ENCODE data around the gene NSD2. TPM values are rescaled to one million over a fixed set of nuclear protein-coding genes. Genes with fewer than 3 reads are reported as not detected.
"Not testable (repeated sequence)": the region's sequence is repeated elsewhere in the genome, so short reads cannot be mapped to it uniquely, and the experiment has no call there.

Gene NSD2
- total and polyA plus RNA-seq, 4 experiments from 2014 or later, result 1.1 to 57.4 (median 33.2) TPM

- no peaks in the 10 kb centered on the region for H3K27me3 Mint-ChIP-seq
- POLR2A ChIA-PET (ENCODE audit: partially characterized antibody), result no interaction called here
- H3K27ac Mint-ChIP-seq, result peak overlapping the region in 1 of 7 donors; percentile 71
- CTCF ChIA-PET (ENCODE audit: partially characterized antibody), result no interaction called here
- no peak overlapping the region for H3K4me3 Mint-ChIP-seq
- Histone ChIP-seq H3K27ac (ENCODE audit: low read depth, low read length) (no peak overlapping the region), H3K4me1 (ENCODE audit: insufficient read depth, low read length) (no peaks in the 10 kb centered on the region), H3K9me3 (ENCODE audit: control insufficient read depth in 1 of 2, low read length in 2 of 2) (no peaks in the 10 kb centered on the region), H3K36me3 (ENCODE audit: insufficient read depth, low read length) (peaks cover 42% of the 10 kb centered on the region), H3K4me3 (ENCODE audit: low read length in 2 of 2) (no peak overlapping the region), H3K27me3 (ENCODE audit: insufficient read depth, low read length) (no peaks in the 10 kb centered on the region)
- peaks cover 11 to 37% of the 10 kb centered on the region in 2 donors for H3K36me3 Mint-ChIP-seq
- no peaks in the 10 kb centered on the region for H3K9me3 Mint-ChIP-seq
- peaks cover 0 to 2% (median under 1%) of the 10 kb centered on the region in 4 donors for H3K4me1 Mint-ChIP-seq
- DNase-seq, result no peak
- intact Hi-C loops (cut with micrococcal nuclease), result no loop called here
Observed at GRCh38 chr4:1990348-1990645, 119.1 kb downstream of the NSD2 start.

GRCh38 chr4:1990676-1991075 lies 119.5 kb downstream of the NSD2 start:
- Mint-ChIP-seq H3K4me3 (no peak overlapping the region), H3K27ac (peak overlapping the region in 1 of 7 donors; percentile 71), H3K4me1 (peaks cover 2 to 4% (median 4%) of the 10 kb centered on the region in 4 donors), H3K36me3 (peaks cover 14 to 36% of the 10 kb centered on the region in 2 donors), H3K9me3 (no peaks in the 10 kb centered on the region), H3K27me3 (no peaks in the 10 kb centered on the region)
- H3K4me3 ChIP-seq (ENCODE audit: low read length in 2 of 2), result no peak overlapping the region
- CTCF ChIA-PET (ENCODE audit: partially characterized antibody), result no interaction called here
- H3K27ac ChIP-seq (ENCODE audit: low read depth, low read length), result no peak overlapping the region
- no peaks in the 10 kb centered on the region for H3K4me1 ChIP-seq (ENCODE audit: insufficient read depth, low read length)
- H3K27me3 ChIP-seq (ENCODE audit: insufficient read depth, low read length), result no peaks in the 10 kb centered on the region
- intact Hi-C loops (cut with micrococcal nuclease), result no loop called here
- no peaks in the 10 kb centered on the region for H3K9me3 ChIP-seq (ENCODE audit: control insufficient read depth in 1 of 2, low read length in 2 of 2)
- H3K36me3 ChIP-seq (ENCODE audit: insufficient read depth, low read length), result peaks cover 40% of the 10 kb centered on the region
- DNase-seq, result no peak
- POLR2A ChIA-PET (ENCODE audit: partially characterized antibody), result no interaction called here

- no peak overlapping the region for H3K27ac ChIP-seq (ENCODE audit: low read depth, low read length)
- Mint-ChIP-seq H3K36me3 (peaks cover 18 to 40% of the 10 kb centered on the region in 2 donors), H3K4me1 (peaks cover 6 to 7% (median 6%) of the 10 kb centered on the region in 4 donors), H3K9me3 (peaks cover 0 to 3% (median under 1%) of the 10 kb centered on the region in 8 donors), H3K4me3 (no peak overlapping the region), H3K27ac (no peak overlapping the region), H3K27me3 (no peaks in the 10 kb centered on the region)
- intact Hi-C loops (cut with micrococcal nuclease), result no loop called here
- no peaks in the 10 kb centered on the region for H3K27me3 ChIP-seq (ENCODE audit: insufficient read depth, low read length)
- H3K4me1 ChIP-seq (ENCODE audit: insufficient read depth, low read length), result no peaks in the 10 kb centered on the region
- no peak for DNase-seq
- H3K36me3 ChIP-seq (ENCODE audit: insufficient read depth, low read length), result peaks cover 36% of the 10 kb centered on the region
- ChIA-PET POLR2A (ENCODE audit: partially characterized antibody) (no interaction called here), CTCF (ENCODE audit: partially characterized antibody) (no interaction called here)
- H3K4me3 ChIP-seq (ENCODE audit: low read length in 2 of 2), result no peak overlapping the region
- no peaks in the 10 kb centered on the region for H3K9me3 ChIP-seq (ENCODE audit: control insufficient read depth in 1 of 2, low read length in 2 of 2)
Observed at GRCh38 chr4:1991087-1991486, 119.9 kb downstream of the NSD2 start.

GRCh38 chr4:1991596-1992434 lies 120.6 kb downstream of the NSD2 start:
- H3K36me3 Mint-ChIP-seq, result peaks cover 23 to 45% of the 10 kb centered on the region in 2 donors
- H3K27ac Mint-ChIP-seq, result no peak overlapping the region

GRCh38 chr4:1992468-1993168 lies 121.4 kb downstream of the NSD2 start:
- Mint-ChIP-seq H3K36me3 (peaks cover 31 to 52% of the 10 kb centered on the region in 2 donors), H3K27me3 (no peaks in the 10 kb centered on the region), H3K27ac (no peak overlapping the region), H3K4me3 (no peak overlapping the region), H3K9me3 (peaks cover 0 to 19% (median 9%) of the 10 kb centered on the region in 8 donors), H3K4me1 (peaks cover 9 to 17% (median 13%) of the 10 kb centered on the region in 4 donors)
- intact Hi-C loops (cut with micrococcal nuclease), result no loop called here
- Histone ChIP-seq H3K36me3 (ENCODE audit: insufficient read depth, low read length) (peaks cover 27% of the 10 kb centered on the region), H3K4me3 (ENCODE audit: low read length in 2 of 2) (no peak overlapping the region), H3K27ac (ENCODE audit: low read depth, low read length) (no peak overlapping the region), H3K27me3 (ENCODE audit: insufficient read depth, low read length) (no peaks in the 10 kb centered on the region), H3K9me3 (ENCODE audit: control insufficient read depth in 1 of 2, low read length in 2 of 2) (peaks cover 0 to under 1% of the 10 kb centered on the region in 2 donors), H3K4me1 (ENCODE audit: insufficient read depth, low read length) (no peaks in the 10 kb centered on the region)
- CTCF ChIA-PET (ENCODE audit: partially characterized antibody), result no interaction called here
- DNase-seq, result no peak
- POLR2A ChIA-PET (ENCODE audit: partially characterized antibody), result no interaction called here

More at GRCh38 chr4:1991596-1992434, 120.6 kb downstream of the NSD2 start:
- POLR2A ChIA-PET (ENCODE audit: partially characterized antibody), result no interaction called here
- Histone ChIP-seq H3K9me3 (ENCODE audit: control insufficient read depth in 1 of 2, low read length in 2 of 2) (no peaks in the 10 kb centered on the region), H3K4me3 (ENCODE audit: low read length in 2 of 2) (no peak overlapping the region), H3K27ac (ENCODE audit: low read depth, low read length) (no peak overlapping the region), H3K36me3 (ENCODE audit: insufficient read depth, low read length) (peaks cover 34% of the 10 kb centered on the region), H3K27me3 (ENCODE audit: insufficient read depth, low read length) (no peaks in the 10 kb centered on the region), H3K4me1 (ENCODE audit: insufficient read depth, low read length) (no peaks in the 10 kb centered on the region)
- CTCF ChIA-PET (ENCODE audit: partially characterized antibody), result no interaction called here
- no peak for DNase-seq
- Mint-ChIP-seq H3K9me3 (peaks cover 0 to 11% (median 3%) of the 10 kb centered on the region in 8 donors), H3K4me1 (peaks cover 8 to 12% (median 10%) of the 10 kb centered on the region in 4 donors), H3K27me3 (no peaks in the 10 kb centered on the region), H3K4me3 (no peak overlapping the region)
- intact Hi-C loops (cut with micrococcal nuclease), result no loop called here

- peaks cover 36 to 52% of the 10 kb centered on the region in 2 donors for H3K36me3 Mint-ChIP-seq
- Histone ChIP-seq H3K9me3 (ENCODE audit: control insufficient read depth in 1 of 2, low read length in 2 of 2) (peaks cover 0 to 6% of the 10 kb centered on the region in 2 donors), H3K27ac (ENCODE audit: low read depth, low read length) (no peak overlapping the region), H3K4me3 (ENCODE audit: low read length in 2 of 2) (no peak overlapping the region), H3K36me3 (ENCODE audit: insufficient read depth, low read length) (peaks cover 22% of the 10 kb centered on the region), H3K4me1 (ENCODE audit: insufficient read depth, low read length) (no peaks in the 10 kb centered on the region), H3K27me3 (ENCODE audit: insufficient read depth, low read length) (no peaks in the 10 kb centered on the region)
- intact Hi-C loops (cut with micrococcal nuclease), result no loop called here
- H3K27ac Mint-ChIP-seq, result no peak overlapping the region
- no peak overlapping the region for H3K4me3 Mint-ChIP-seq
- H3K27me3 Mint-ChIP-seq, result no peaks in the 10 kb centered on the region
- DNase-seq, result no peak
- peaks cover 9 to 22% (median 15%) of the 10 kb centered on the region in 4 donors for H3K4me1 Mint-ChIP-seq
- H3K9me3 Mint-ChIP-seq, result peaks cover 0 to 24% (median 14%) of the 10 kb centered on the region in 8 donors
- CTCF ChIA-PET (ENCODE audit: partially characterized antibody), result no interaction called here
- POLR2A ChIA-PET (ENCODE audit: partially characterized antibody), result no interaction called here
Observed at GRCh38 chr4:1993169-1993516, 122.0 kb downstream of the NSD2 start.

GRCh38 chr4:1993718-1994516 lies 122.7 kb downstream of the NSD2 start:
- H3K4me1 Mint-ChIP-seq, result peaks cover 9 to 30% (median 22%) of the 10 kb centered on the region in 4 donors
- H3K27ac ChIP-seq (ENCODE audit: low read depth, low read length); intact Hi-C loops (cut with micrococcal nuclease); POLR2A ChIA-PET (ENCODE audit: partially characterized antibody); H3K27me3 ChIP-seq (ENCODE audit: insufficient read depth, low read length); H3K27me3 Mint-ChIP-seq; H3K9me3 ChIP-seq (ENCODE audit: control insufficient read depth in 1 of 2, low read length in 2 of 2); H3K4me1 ChIP-seq (ENCODE audit: insufficient read depth, low read length); DNase-seq; H3K4me3 ChIP-seq (ENCODE audit: low read length in 2 of 2); H3K4me3 Mint-ChIP-seq; CTCF ChIA-PET (ENCODE audit: partially characterized antibody): not testable (repeated sequence)
- peak overlapping the region in 1 of 7 donors; percentile 55 for H3K27ac Mint-ChIP-seq
- peaks cover 4 to 32% (median 18%) of the 10 kb centered on the region in 8 donors for H3K9me3 Mint-ChIP-seq
- H3K36me3 Mint-ChIP-seq, result peaks cover 44 to 55% of the 10 kb centered on the region in 2 donors
- H3K36me3 ChIP-seq (ENCODE audit: insufficient read depth, low read length), result peaks cover 22% of the 10 kb centered on the region
